OCI-LY1 (cell line): ENCODE data around the gene CYTH4.

ENCODE experiments used
- H2AFZ ChIP-seq: fragments of 200-600 bp; sonication (generic), shearing (Covaris generic); 2 replicates; pipeline ENCODE4 v1.6.0; 2014; ENCODE audit warnings: antibody characterized with exemption, mild to moderate bottlenecking, low read length
- H3F3A ChIP-seq: fragments of 200-600 bp; sonication (generic), shearing (Covaris generic); 2 replicates; pipeline ENCODE4 v1.6.0; 2014; ENCODE audit warnings: mild to moderate bottlenecking, antibody characterized with exemption, low read length, moderate library complexity; ENCODE audit not compliant: insufficient read depth
- H3K27ac ChIP-seq: fragments of 200-600 bp; sonication (generic); 2 replicates; pipeline ENCODE4 v1.5.1; 2014; ENCODE audit warnings: low read length, mixed run types, mild to moderate bottlenecking, low read depth; ENCODE audit not compliant: poor library complexity, severe bottlenecking
- H3K27me3 ChIP-seq: fragments of 200-600 bp; sonication (generic); 2 replicates; pipeline ENCODE4 v1.6.0; 2014; ENCODE audit warnings: antibody characterized with exemption, mild to moderate bottlenecking, low read length, moderate library complexity; ENCODE audit not compliant: insufficient read depth
- H3K36me3 ChIP-seq: fragments of 200-600 bp; sonication (generic); 2 replicates; pipeline ENCODE4 v1.6.1; 2014; ENCODE audit warnings: mild to moderate bottlenecking, antibody characterized with exemption, low read length, moderate library complexity, mixed read lengths; ENCODE audit not compliant: insufficient read depth
- H3K4me1 ChIP-seq: fragments of 200-600 bp; sonication (generic); 2 replicates; pipeline ENCODE4 v1.5.1; 2014; ENCODE audit warnings: mild to moderate bottlenecking, low read length, moderate library complexity; ENCODE audit not compliant: insufficient read depth, severe bottlenecking
- H3K4me2 ChIP-seq: fragments of 200-600 bp; sonication (generic), shearing (Covaris generic); 2 replicates; pipeline ENCODE4 v1.6.1; 2014; ENCODE audit warnings: low read length
- H3K4me3 ChIP-seq: fragments of 200-600 bp; sonication (generic); 2 replicates; pipeline ENCODE4 v1.5.1; 2014; ENCODE audit warnings: low read length, low read depth, mild to moderate bottlenecking, mixed read lengths; ENCODE audit not compliant: poor library complexity, severe bottlenecking
- H3K79me2 ChIP-seq: fragments of 200-600 bp; shearing (Covaris generic); 2 replicates; pipeline ENCODE4 v1.6.1; 2016; ENCODE audit warnings: mixed run types, low read length, mixed read lengths; ENCODE audit not compliant: insufficient read depth
- H3K9ac ChIP-seq: fragments of 200-600 bp; sonication (generic), shearing (Covaris generic); 2 replicates; pipeline ENCODE4 v1.6.1; 2014; ENCODE audit warnings: mild to moderate bottlenecking, low read length, mixed read lengths
- H3K9me2 ChIP-seq: fragments of 200-600 bp; sonication (generic), shearing (Covaris generic); 2 replicates; pipeline ENCODE4 v1.6.1; 2014; ENCODE audit warnings: low read depth, mild to moderate bottlenecking, low read length, mixed read lengths
- H3K9me3 ChIP-seq: fragments of 200-600 bp; shearing (Covaris generic); 2 replicates; pipeline ENCODE4 v1.6.1; 2014; ENCODE audit warnings: low read length, mixed read lengths
- H4K20me1 ChIP-seq: fragments of 200-600 bp; sonication (generic), shearing (Covaris generic); 2 replicates; pipeline ENCODE4 v1.6.0; 2016; ENCODE audit warnings: mild to moderate bottlenecking, low read length; ENCODE audit not compliant: insufficient read depth
- EZH2 ChIP-seq: fragments of 200-600 bp; sonication (generic), shearing (Covaris generic); IDR thresholded peaks from 2 replicates; pipeline ENCODE4 v1.8.0; 2017; ENCODE audit warnings: borderline replicate concordance, mixed run types, mild to moderate bottlenecking, antibody characterized with exemption, low read length, moderate library complexity, mixed read lengths
- TF ChIP-seq, protein P1 (sequence below): fragments of 200-600 bp; sonication (generic), shearing (Covaris generic); IDR thresholded peaks from 2 replicates; pipeline ENCODE4 v1.5.1; 2017; ENCODE audit warnings: mild to moderate bottlenecking, antibody characterized with exemption, low read length, moderate library complexity, mixed read lengths

CYTH4 gene

DNA sequence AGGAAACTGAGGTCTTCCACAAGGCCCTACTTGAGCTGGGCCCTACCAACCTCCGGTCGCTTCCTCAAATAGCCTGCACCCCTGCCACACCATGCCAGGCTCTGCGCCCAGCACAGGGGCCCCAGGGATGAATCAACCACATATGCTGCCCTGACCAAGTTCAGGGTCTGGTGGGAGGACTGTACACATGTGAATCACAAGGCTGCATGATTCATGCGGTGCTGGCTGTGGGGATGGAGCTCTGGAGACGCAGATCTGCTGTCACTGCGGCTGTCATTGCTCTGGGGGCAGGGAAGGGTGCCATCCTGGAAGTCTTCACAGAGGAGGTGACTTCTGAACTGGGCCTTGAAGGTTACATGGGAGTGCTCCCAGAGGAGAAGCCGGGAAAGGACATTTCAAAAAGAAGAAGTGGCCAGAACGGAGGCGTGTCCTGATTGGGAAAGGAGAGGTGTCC lies 21.5 kb downstream of the CYTH4 start:
- Histone ChIP-seq H3K4me1 (peaks cover 26% of the 10 kb centered on the region), H3K9me3 (no peaks in the 10 kb centered on the region), H3K4me3 (no peak overlapping the region), H3K79me2 (no peaks in the 10 kb centered on the region), H3K9me2 (no peaks in the 10 kb centered on the region), H3K27ac (no peak overlapping the region), H3K36me3 (no peaks in the 10 kb centered on the region), H3K9ac (no peak overlapping the region), H3K27me3 (0 out of 2 replicates have a peak, but pooled peaks cover 4% of the 10 kb centered on the region), H4K20me1 (no peaks in the 10 kb centered on the region), H2AFZ (no peak overlapping the region), H3K4me2 (no peak overlapping the region), H3F3A (no peaks in the 10 kb centered on the region)
- TF ChIP-seq, protein P1, sequence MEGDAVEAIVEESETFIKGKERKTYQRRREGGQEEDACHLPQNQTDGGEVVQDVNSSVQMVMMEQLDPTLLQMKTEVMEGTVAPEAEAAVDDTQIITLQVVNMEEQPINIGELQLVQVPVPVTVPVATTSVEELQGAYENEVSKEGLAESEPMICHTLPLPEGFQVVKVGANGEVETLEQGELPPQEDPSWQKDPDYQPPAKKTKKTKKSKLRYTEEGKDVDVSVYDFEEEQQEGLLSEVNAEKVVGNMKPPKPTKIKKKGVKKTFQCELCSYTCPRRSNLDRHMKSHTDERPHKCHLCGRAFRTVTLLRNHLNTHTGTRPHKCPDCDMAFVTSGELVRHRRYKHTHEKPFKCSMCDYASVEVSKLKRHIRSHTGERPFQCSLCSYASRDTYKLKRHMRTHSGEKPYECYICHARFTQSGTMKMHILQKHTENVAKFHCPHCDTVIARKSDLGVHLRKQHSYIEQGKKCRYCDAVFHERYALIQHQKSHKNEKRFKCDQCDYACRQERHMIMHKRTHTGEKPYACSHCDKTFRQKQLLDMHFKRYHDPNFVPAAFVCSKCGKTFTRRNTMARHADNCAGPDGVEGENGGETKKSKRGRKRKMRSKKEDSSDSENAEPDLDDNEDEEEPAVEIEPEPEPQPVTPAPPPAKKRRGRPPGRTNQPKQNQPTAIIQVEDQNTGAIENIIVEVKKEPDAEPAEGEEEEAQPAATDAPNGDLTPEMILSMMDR: no peak

DNA sequence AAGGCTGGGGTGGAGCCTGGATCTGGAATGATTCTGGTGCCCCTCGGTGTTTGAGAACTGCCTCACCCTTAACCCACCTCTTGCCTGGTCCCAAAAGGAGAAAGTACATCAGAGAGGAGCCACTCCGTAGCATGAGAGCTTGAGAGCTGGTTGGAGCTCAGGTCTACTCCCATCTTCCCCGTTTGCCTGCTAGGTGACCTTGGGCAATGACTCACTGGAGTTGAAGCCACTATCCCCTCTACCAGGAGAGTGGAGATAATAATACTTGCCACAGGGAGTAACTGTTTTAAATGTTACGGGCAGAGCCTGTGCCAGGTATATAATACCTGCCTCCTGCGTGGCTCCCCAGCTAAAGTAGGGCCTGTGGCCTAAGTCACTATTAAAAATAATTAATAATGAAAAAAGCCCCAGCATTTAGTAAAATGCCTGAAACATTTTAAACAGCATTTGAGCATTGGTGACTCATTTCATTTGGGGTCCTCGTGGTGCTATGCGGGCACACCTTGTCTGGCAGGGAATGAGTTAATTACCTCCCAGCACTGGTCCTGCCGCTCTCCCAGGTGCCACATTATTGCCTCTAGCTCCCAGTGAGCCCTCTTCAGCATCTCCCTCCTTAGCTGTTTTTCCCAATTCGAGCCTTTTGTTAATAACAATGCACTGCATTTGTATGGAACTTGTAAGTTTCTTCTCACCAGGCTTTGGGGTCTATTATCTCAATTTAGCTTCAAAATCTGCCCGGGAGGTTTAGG lies 22.5 kb downstream of the CYTH4 start:
- TF ChIP-seq, protein P1: no peak
- TF ChIP-seq EZH2: no peak
- no peak overlapping the region for H3K9ac ChIP-seq

GRCh38 chr22:37305887-37306286 lies 23.6 kb downstream of the CYTH4 start:
- H3F3A ChIP-seq: no peaks in the 10 kb centered on the region
- peaks cover 31% of the 10 kb centered on the region for H3K4me1 ChIP-seq

More for the DNA sequence above, 22.5 kb downstream of the CYTH4 start:
- Histone ChIP-seq H3K27ac (no peak overlapping the region), H3K27me3 (0 out of 2 replicates have a peak, but pooled peaks cover 4% of the 10 kb centered on the region), H3K4me3 (no peak overlapping the region), H3K36me3 (no peaks in the 10 kb centered on the region), H3K4me2 (no peak overlapping the region), H3K79me2 (no peaks in the 10 kb centered on the region), H3F3A (no peaks in the 10 kb centered on the region), H3K9me3 (no peaks in the 10 kb centered on the region), H2AFZ (no peak overlapping the region), H4K20me1 (no peaks in the 10 kb centered on the region), H3K4me1 (peaks cover 34% of the 10 kb centered on the region), H3K9me2 (no peaks in the 10 kb centered on the region)

More at GRCh38 chr22:37305887-37306286, 23.6 kb downstream of the CYTH4 start:
- H4K20me1 ChIP-seq: no peaks in the 10 kb centered on the region
- H3K9me2 ChIP-seq: no peaks in the 10 kb centered on the region
- H3K4me2 ChIP-seq: no peak overlapping the region
- peak overlapping the region; percentile 79 for H3K27ac ChIP-seq
- no peak overlapping the region for H3K9ac ChIP-seq
- no peak for TF ChIP-seq EZH2
- TF ChIP-seq, protein P1: no peak
- H3K79me2 ChIP-seq: no peaks in the 10 kb centered on the region
- H3K9me3 ChIP-seq: no peaks in the 10 kb centered on the region
- H3K27me3 ChIP-seq: peaks cover 8% of the 10 kb centered on the region; the same call in 1 of the 2 replicates
- H3K4me3 ChIP-seq: no peak overlapping the region
- no peak overlapping the region for H2AFZ ChIP-seq
- H3K36me3 ChIP-seq: no peaks in the 10 kb centered on the region
